Smooth muscle cell (in vitro differentiated cells): ENCODE measurements around the gene PPARGC1A. TPM values are rescaled to one million over a fixed set of nuclear protein-coding genes. Genes with fewer than 3 reads are reported as not detected.

Experiments used
- DNase-seq: peaks from one replicate; lab custom pipeline; 2025; ENCODE audit not compliant: unreplicated experiment; lab: John Stamatoyannopoulos, UW
- H2AFZ ChIP-seq: fragments of 200-600 bp; sonication (generic); 2 replicates; pipeline ENCODE4 v1.6.0; 2016; ENCODE audit warnings: antibody characterized with exemption, low read depth, mild to moderate bottlenecking
- H3F3A ChIP-seq: fragments of 200-600 bp; sonication (generic); 2 replicates; pipeline ENCODE4 v1.6.0; 2017; ENCODE audit warnings: antibody characterized with exemption, low read depth
- H3K27ac ChIP-seq: fragments of 200-600 bp; sonication (generic); 2 replicates; pipeline ENCODE4 v1.5.1; 2016; ENCODE audit warnings: low read depth, mild to moderate bottlenecking
- H3K27me3 ChIP-seq: fragments of 200-600 bp; sonication (generic); 2 replicates; pipeline ENCODE4 v1.6.1; 2016; ENCODE audit warnings: low read depth, mild to moderate bottlenecking
- H3K36me3 ChIP-seq: fragments of 200-600 bp; sonication (generic); 2 replicates; pipeline ENCODE4 v1.5.1; 2016; ENCODE audit warnings: low read depth
- H3K4me1 ChIP-seq: fragments of 200-600 bp; sonication (generic); 2 replicates; pipeline ENCODE4 v1.5.1; 2016; ENCODE audit warnings: low read depth
- H3K4me2 ChIP-seq: fragments of 200-600 bp; sonication (generic); 2 replicates; pipeline ENCODE4 v1.6.0; 2016; ENCODE audit warnings: mild to moderate bottlenecking
- H3K4me3 ChIP-seq: fragments of 200-600 bp; sonication (generic); 2 replicates; pipeline ENCODE4 v1.5.1; 2016; ENCODE audit warnings: mild to moderate bottlenecking
- H3K79me2 ChIP-seq: fragments of 200-600 bp; sonication (generic); 2 replicates; pipeline ENCODE4 v1.6.0; 2016; ENCODE audit warnings: low read depth, mild to moderate bottlenecking
- H3K9ac ChIP-seq: fragments of 200-600 bp; sonication (generic); 2 replicates; pipeline ENCODE4 v1.6.0; 2016; ENCODE audit warnings: low read depth
- H3K9me3 ChIP-seq: fragments of 200-600 bp; sonication (generic); replicated peaks from 2 replicates; pipeline ENCODE4 v1.5.1; 2016; ENCODE audit warnings: low read depth
- H4K20me1 ChIP-seq: fragments of 200-600 bp; sonication (generic); 2 replicates; pipeline ENCODE4 v1.6.0; 2016; ENCODE audit warnings: low read depth
- CTCF ChIP-seq: fragments of 200-600 bp; sonication (generic); IDR thresholded peaks from 2 replicates; pipeline ENCODE4 v1.5.1; 2017; ENCODE audit warnings: borderline replicate concordance, mild to moderate bottlenecking, antibody characterized with exemption; ENCODE audit not compliant: insufficient read depth, poor library complexity, severe bottlenecking
- WGBS: methylation state at CpG from one replicate; pipeline ENCODE4 v1.1.7; 2016; ENCODE audit warnings: low lambda C conversion rate; 5-methylcytosine and 5-hydroxymethylcytosine counted together
- polyA plus RNA-seq: library from polyadenylated mRNA; unstranded; fragments of >200 nt; fragmentation: Nextera tagmentation; extraction: Ambion mirVana; gene quantifications from 2 replicates; pipeline ENCODE4 v1.2.1, GENCODE V29; 2016
- total RNA-seq: library from RNA; depleted of rRNA; stranded (reverse); fragments of >200 nt; gene quantifications from 2 replicates; pipeline ENCODE4 v1.2.3, GENCODE V29; 2014

Gene PPARGC1A
- total and polyA plus RNA-seq, 2 experiments from 2014 or later = 0.25 to 2.8 TPM

- Histone ChIP-seq H3K4me2 (no peak overlapping the region), H3F3A (no peaks in the 10 kb centered on the region), H4K20me1 (no peaks in the 10 kb centered on the region), H3K27me3 (no peaks in the 10 kb centered on the region), H3K36me3 (no peaks in the 10 kb centered on the region), H3K4me3 (no peak overlapping the region), H3K79me2 (no peaks in the 10 kb centered on the region), H3K9ac (no peak overlapping the region), H3K4me1 (no peaks in the 10 kb centered on the region), H3K9me3 (no peaks in the 10 kb centered on the region), H3K27ac (no peak overlapping the region), H2AFZ (no peak overlapping the region)
- 91% methylated on average over 3 of the region's 3 CpGs for WGBS
- TF ChIP-seq CTCF = no peak
- DNase-seq = no peak
Measured at GRCh38 chr4:23838607-23839006, 51.2 kb downstream of the PPARGC1A start.

GRCh38 chr4:23838131-23838530 is 51.7 kb downstream of the PPARGC1A start:
- H3K27me3 ChIP-seq = no peaks in the 10 kb centered on the region
- H2AFZ ChIP-seq = no peak overlapping the region
- no peaks in the 10 kb centered on the region for H3K9me3 ChIP-seq
- H3K79me2 ChIP-seq = no peaks in the 10 kb centered on the region
- 64% methylated on average over 3 of the region's 3 CpGs for WGBS
- DNase-seq = no peak
- no peak overlapping the region for H3K9ac ChIP-seq
- H3K27ac ChIP-seq = no peak overlapping the region
- H4K20me1 ChIP-seq = no peaks in the 10 kb centered on the region
- no peak overlapping the region for H3K4me3 ChIP-seq
- no peaks in the 10 kb centered on the region for H3F3A ChIP-seq
- TF ChIP-seq CTCF = no peak
- H3K4me2 ChIP-seq = no peak overlapping the region
- no peaks in the 10 kb centered on the region for H3K4me1 ChIP-seq
- H3K36me3 ChIP-seq = no peaks in the 10 kb centered on the region

GRCh38 chr4:23837371-23837770 is 52.5 kb downstream of the PPARGC1A start:
- Histone ChIP-seq H3K27ac (no peak overlapping the region), H3K79me2 (no peaks in the 10 kb centered on the region), H3K9ac (no peak overlapping the region), H3K27me3 (no peaks in the 10 kb centered on the region), H2AFZ (no peak overlapping the region), H3K9me3 (no peaks in the 10 kb centered on the region), H3K4me2 (no peak overlapping the region), H3K36me3 (no peaks in the 10 kb centered on the region), H3K4me1 (no peaks in the 10 kb centered on the region), H4K20me1 (no peaks in the 10 kb centered on the region), H3K4me3 (no peak overlapping the region), H3F3A (no peaks in the 10 kb centered on the region)
- no peak for DNase-seq
- TF ChIP-seq CTCF = no peak
- WGBS = 70% methylated on average over 2 of the region's 2 CpGs

- no peaks in the 10 kb centered on the region for H3K36me3 ChIP-seq
- H3K27ac ChIP-seq = no peak overlapping the region
- H3K79me2 ChIP-seq = no peaks in the 10 kb centered on the region
- no peaks in the 10 kb centered on the region for H3F3A ChIP-seq
- no peaks in the 10 kb centered on the region for H3K4me1 ChIP-seq
- no peaks in the 10 kb centered on the region for H3K27me3 ChIP-seq
- no peak for DNase-seq
- no peaks in the 10 kb centered on the region for H4K20me1 ChIP-seq
- whole genome bisulfite sequencing = 94% methylated on average over 8 of the region's 8 CpGs
- H3K9me3 ChIP-seq = no peaks in the 10 kb centered on the region
- no peak overlapping the region for H3K4me3 ChIP-seq
- no peak overlapping the region for H3K4me2 ChIP-seq
- TF ChIP-seq CTCF = no peak
- no peak overlapping the region for H2AFZ ChIP-seq
- H3K9ac ChIP-seq = no peak overlapping the region
Measured at GRCh38 chr4:23835774-23836478, 53.9 kb downstream of the PPARGC1A start.
